NB4 (cell line): ENCODE results near the gene ZC3H8.

Experiments used
- CTCF ChIP-seq: IDR thresholded peaks from one replicate; pipeline ENCODE4 v1.5.1; 2012; ENCODE audit warnings: low read depth, low read length
- POLR2A ChIP-seq: IDR thresholded peaks from 2 replicates; pipeline ENCODE4 v1.6.1; 2011; ENCODE audit warnings: mild to moderate bottlenecking; ENCODE audit not compliant: insufficient read length; ENCODE audit errors: extremely low read depth
- TF ChIP-seq, protein P1 (sequence below): IDR thresholded peaks from 2 replicates; pipeline ENCODE4 v1.6.1; 2011; ENCODE audit warnings: low read depth, low read length

DNA sequence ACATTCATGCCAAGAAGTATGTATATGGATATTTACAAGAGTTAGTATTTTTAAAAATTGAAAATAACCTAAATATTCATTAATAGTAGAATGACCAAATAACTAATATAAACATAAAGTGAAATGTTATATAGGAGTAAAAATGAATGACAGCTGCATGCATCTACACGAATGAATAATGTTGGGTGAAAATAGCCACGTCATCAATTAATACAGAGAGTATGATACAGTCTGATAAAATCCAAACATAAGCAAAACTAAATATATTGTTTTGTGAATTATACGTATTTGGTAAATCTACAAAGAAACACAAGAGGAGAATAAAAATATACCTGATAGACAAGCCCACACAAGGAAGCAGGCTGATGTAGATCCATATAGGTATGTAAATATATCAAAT is 24.5 kb downstream of the ZC3H8 start:
- TF ChIP-seq, protein P1, sequence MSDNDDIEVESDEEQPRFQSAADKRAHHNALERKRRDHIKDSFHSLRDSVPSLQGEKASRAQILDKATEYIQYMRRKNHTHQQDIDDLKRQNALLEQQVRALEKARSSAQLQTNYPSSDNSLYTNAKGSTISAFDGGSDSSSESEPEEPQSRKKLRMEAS, result no peak
- TF ChIP-seq CTCF (no peak), POLR2A (no peak)
